HepG2 (cell line): ENCODE data around the gene CES3. TPM values are rescaled to one million over a fixed set of nuclear protein-coding genes. Genes with fewer than 3 reads are reported as not detected.

Experiments
- EED ChIP-seq: sonication (generic); formaldehyde crosslinking; IDR thresholded peaks from 2 replicates; pipeline ENCODE4 v1.5.0; 2020; ENCODE audit warnings: mild to moderate bottlenecking, missing genetic modification reagents
- HMG20B ChIP-seq: conservative IDR thresholded peaks from 2 replicates; pipeline ENCODE4 v1.6.1; 2016; ENCODE audit warnings: missing genetic modification reagents, missing compliant biosample characterization
- HOXD1 ChIP-seq: sonication (generic); formaldehyde crosslinking; IDR thresholded peaks from 2 replicates; pipeline ENCODE4 v1.5.0; 2020; ENCODE audit warnings: missing genetic modification reagents
- ISX ChIP-seq: sonication (generic); formaldehyde crosslinking; conservative IDR thresholded peaks from 2 replicates; pipeline ENCODE4 v1.5.0; 2020; ENCODE audit warnings: missing genetic modification reagents
- MAF1 ChIP-seq: sonication (generic); formaldehyde crosslinking; IDR thresholded peaks from 2 replicates; pipeline ENCODE4 v1.5.0; 2020; ENCODE audit warnings: missing genetic modification reagents, borderline replicate concordance
- NCOA2 ChIP-seq: sonication (generic); formaldehyde crosslinking; IDR thresholded peaks from 2 replicates; pipeline ENCODE4 v1.8.0; 2022; ENCODE audit warnings: inconsistent platforms
- NKX3-1 ChIP-seq: sonication (generic); formaldehyde crosslinking; IDR thresholded peaks from 2 replicates; pipeline ENCODE4 v1.5.0; 2020; ENCODE audit warnings: missing genetic modification reagents
- NR2C2 ChIP-seq: sonication (generic); formaldehyde crosslinking; IDR thresholded peaks from 2 replicates; pipeline ENCODE4 v1.4.0; 2020; ENCODE audit warnings: missing genetic modification reagents, mild to moderate bottlenecking, moderate library complexity, borderline replicate concordance
- PRPF4 ChIP-seq: fragments of 200-400 bp; formaldehyde crosslinking; IDR thresholded peaks from 2 replicates; pipeline ENCODE4 v1.6.1; 2016; ENCODE audit warnings: low read length, low read depth; ENCODE audit not compliant: poor library complexity, severe bottlenecking
- RARG ChIP-seq: sonication (generic); formaldehyde crosslinking; IDR thresholded peaks from 2 replicates; pipeline ENCODE4 v1.4.0; 2020; ENCODE audit warnings: low read depth, mild to moderate bottlenecking, missing genetic modification reagents
- RXRB ChIP-seq: IDR thresholded peaks from 2 replicates; pipeline ENCODE4 v1.6.1; 2016; ENCODE audit warnings: borderline replicate concordance, missing genetic modification reagents, missing compliant biosample characterization
- TBP ChIP-seq: sonication (generic); formaldehyde crosslinking; IDR thresholded peaks from 2 replicates; pipeline ENCODE4 v1.5.0; 2020; ENCODE audit warnings: missing genetic modification reagents
- WIZ ChIP-seq: sonication (generic); formaldehyde crosslinking; IDR thresholded peaks from 2 replicates; pipeline ENCODE4 v1.5.1; 2020; ENCODE audit warnings: mild to moderate bottlenecking, missing genetic modification reagents
- ZBTB1 ChIP-seq: sonication (generic); formaldehyde crosslinking; IDR thresholded peaks from 2 replicates; pipeline ENCODE4 v1.4.0; 2020; ENCODE audit warnings: missing genetic modification reagents, borderline replicate concordance
- ZFP36 ChIP-seq: fragments of 150-350 bp; IDR thresholded peaks from 2 replicates; pipeline ENCODE4 v1.6.1; 2018; ENCODE audit warnings: borderline replicate concordance, low read length, low read depth; ENCODE audit not compliant: partially characterized antibody
- ZFP62 ChIP-seq: sonication (generic); formaldehyde crosslinking; IDR thresholded peaks from 2 replicates; pipeline ENCODE4 v1.4.0; 2020; ENCODE audit warnings: missing genetic modification reagents
- ZMAT3 ChIP-seq: sonication (generic); formaldehyde crosslinking; conservative IDR thresholded peaks from 2 replicates; pipeline ENCODE4 v1.7.0; 2021; ENCODE audit warnings: missing genetic modification reagents
- ZNF207 ChIP-seq: fragments of 450-650 bp; IDR thresholded peaks from 2 replicates; pipeline ENCODE4 v1.6.1; 2016; ENCODE audit warnings: antibody characterized with exemption, borderline replicate concordance
- ZNF460 ChIP-seq: sonication (generic); formaldehyde crosslinking; IDR thresholded peaks from 2 replicates; pipeline ENCODE4 v1.5.1; 2020; ENCODE audit warnings: missing genetic modification reagents, mild to moderate bottlenecking, borderline replicate concordance
- ZNF564 ChIP-seq: sonication (generic); formaldehyde crosslinking; IDR thresholded peaks from 2 replicates; pipeline ENCODE4 v1.8.1; 2023; ENCODE audit warnings: mild to moderate bottlenecking, missing genetic modification reagents
- ZNF749 ChIP-seq: sonication (generic); formaldehyde crosslinking; IDR thresholded peaks from 2 replicates; pipeline ENCODE4 v1.8.0; 2022; ENCODE audit warnings: mild to moderate bottlenecking, missing genetic modification reagents, moderate library complexity, borderline replicate concordance
- ZNF790 ChIP-seq: sonication (generic); formaldehyde crosslinking; IDR thresholded peaks from 2 replicates; pipeline ENCODE4 v1.8.0; 2022; ENCODE audit warnings: missing genetic modification reagents, mild to moderate bottlenecking, borderline replicate concordance
- ZNF850 ChIP-seq: sonication (generic); formaldehyde crosslinking; conservative IDR thresholded peaks from 2 replicates; pipeline ENCODE4 v1.9.0; 2021; ENCODE audit warnings: mild to moderate bottlenecking, missing genetic modification reagents
- polyA plus RNA-seq, 8 experiments: library from polyadenylated mRNA; depleted of rRNA in 3 of 8; stranded (reverse) in 7 of 8; unstranded in 1 of 8; fragments of >200 nt; fragmentation: Illumina TruSeq in 4 of 8; extraction: Trizol in 4 of 8; gene quantifications; 2 replicates each; pipeline versions ENCODE4 v1.2.1 to v1.2.3, GENCODE V29; 2011 to 2016; ENCODE audit warnings: low read depth in 4 of 8, missing spikeins in 1 of 8, mixed read lengths in 1 of 8; ENCODE audit not compliant: insufficient read depth in 1 of 8
- total RNA-seq, 5 experiments: library from RNA; depleted of rRNA; stranded (reverse); fragments of >200 nt; fragmentation: Illumina TruSeq; extraction: Trizol; gene quantifications; 2 replicates each; pipeline ENCODE4 v1.2.3, GENCODE V29; 2016; ENCODE audit warnings: low read depth in 1 of 5
- TF ChIP-seq, protein P1 (sequence below): sonication (generic); formaldehyde crosslinking; IDR thresholded peaks from 2 replicates; pipeline ENCODE4 v1.8.1; 2023; ENCODE audit warnings: mild to moderate bottlenecking, missing genetic modification reagents
- TF ChIP-seq, protein P2 (sequence below): sonication (generic); formaldehyde crosslinking; conservative IDR thresholded peaks from 2 replicates; pipeline ENCODE4 v1.8.0; 2022; ENCODE audit warnings: mild to moderate bottlenecking, moderate library complexity, missing genetic modification reagents
- TF ChIP-seq, protein P3 (sequence below): sonication (generic); formaldehyde crosslinking; IDR thresholded peaks from 2 replicates; pipeline ENCODE4 v1.5.0; 2020; ENCODE audit warnings: mild to moderate bottlenecking, missing genetic modification reagents

CES3 gene
- total and polyA plus RNA-seq, 2 of the 13 experiments (the other 11 are each of a cell fraction or from before 2014, with no cell fraction given): 6.6 to 17.4 TPM

DNA sequence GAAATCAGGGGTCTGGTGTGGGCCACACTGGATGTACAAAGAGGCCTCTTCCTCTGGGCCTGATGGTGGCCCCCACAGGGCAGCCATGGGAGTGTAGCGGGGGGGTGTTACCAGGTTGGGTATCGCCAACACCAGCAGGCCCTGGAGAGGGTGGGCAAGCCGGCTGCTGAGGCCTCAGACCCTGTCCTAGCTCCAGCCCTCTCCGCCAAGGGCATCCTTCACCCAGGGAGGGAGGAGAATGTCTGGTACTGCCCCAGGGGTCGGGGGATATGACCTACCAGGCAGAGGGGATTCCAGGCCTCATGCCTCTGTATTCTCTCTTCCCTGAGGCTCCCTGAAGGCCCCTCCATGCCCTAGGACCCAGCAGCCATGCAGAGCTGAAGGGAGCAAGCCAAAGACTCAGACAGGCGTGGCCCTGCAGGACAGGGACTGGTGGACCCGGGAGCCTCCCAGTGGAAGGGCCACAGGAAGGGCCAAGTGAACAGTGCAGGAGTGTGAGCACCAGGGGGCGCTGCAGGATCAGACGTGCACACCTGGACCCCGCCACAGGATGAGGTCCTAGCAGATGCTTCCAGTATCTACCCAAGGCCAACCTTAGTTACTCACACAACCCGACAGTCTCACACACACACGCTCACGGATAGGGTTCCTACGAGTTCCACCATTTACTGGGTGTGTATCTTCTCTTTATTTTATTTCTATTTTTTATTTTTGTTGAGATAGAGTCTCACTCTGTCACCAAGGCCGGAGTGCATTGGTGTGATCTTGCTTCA lies 16.5 kb downstream of the CES3 start (continued):
- TF ChIP-seq WIZ (CRISPR knock-in tag) (peak; percentile 43; the same call in 1 of the 2 replicates), ZBTB1 (no peak), ZNF850 (no peak), EED (CRISPR knock-in tag) (peak; percentile 96), NKX3-1 (no peak), HMG20B (CRISPR knock-in tag) (no peak), RARG (CRISPR knock-in tag) (no peak), NR2C2 (CRISPR knock-in tag) (no peak), ZFP62 (CRISPR knock-in tag) (no peak), ZNF207 (no peak), ZNF790 (CRISPR knock-in tag) (no peak), ZFP36 (peak; percentile 74), TBP (CRISPR knock-in tag) (no peak), ISX (CRISPR knock-in tag) (no peak), MAF1 (CRISPR knock-in tag) (no peak), ZNF460 (no peak), PRPF4 (no peak), ZNF749 (no peak; the same call in 1 of the 2 replicates), ZMAT3 (CRISPR knock-in tag) (no peak), ZNF564 (CRISPR knock-in tag) (no peak), HOXD1 (CRISPR knock-in tag) (no peak), NCOA2 (CRISPR knock-in tag) (no peak), RXRB (CRISPR knock-in tag) (peak; percentile 80)
- TF ChIP-seq, protein P1, sequence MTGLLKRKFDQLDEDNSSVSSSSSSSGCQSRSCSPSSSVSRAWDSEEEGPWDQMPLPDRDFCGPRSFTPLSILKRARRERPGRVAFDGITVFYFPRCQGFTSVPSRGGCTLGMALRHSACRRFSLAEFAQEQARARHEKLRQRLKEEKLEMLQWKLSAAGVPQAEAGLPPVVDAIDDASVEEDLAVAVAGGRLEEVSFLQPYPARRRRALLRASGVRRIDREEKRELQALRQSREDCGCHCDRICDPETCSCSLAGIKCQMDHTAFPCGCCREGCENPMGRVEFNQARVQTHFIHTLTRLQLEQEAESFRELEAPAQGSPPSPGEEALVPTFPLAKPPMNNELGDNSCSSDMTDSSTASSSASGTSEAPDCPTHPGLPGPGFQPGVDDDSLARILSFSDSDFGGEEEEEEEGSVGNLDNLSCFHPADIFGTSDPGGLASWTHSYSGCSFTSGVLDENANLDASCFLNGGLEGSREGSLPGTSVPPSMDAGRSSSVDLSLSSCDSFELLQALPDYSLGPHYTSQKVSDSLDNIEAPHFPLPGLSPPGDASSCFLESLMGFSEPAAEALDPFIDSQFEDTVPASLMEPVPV (CRISPR knock-in tag): no peak
- TF ChIP-seq, protein P2, sequence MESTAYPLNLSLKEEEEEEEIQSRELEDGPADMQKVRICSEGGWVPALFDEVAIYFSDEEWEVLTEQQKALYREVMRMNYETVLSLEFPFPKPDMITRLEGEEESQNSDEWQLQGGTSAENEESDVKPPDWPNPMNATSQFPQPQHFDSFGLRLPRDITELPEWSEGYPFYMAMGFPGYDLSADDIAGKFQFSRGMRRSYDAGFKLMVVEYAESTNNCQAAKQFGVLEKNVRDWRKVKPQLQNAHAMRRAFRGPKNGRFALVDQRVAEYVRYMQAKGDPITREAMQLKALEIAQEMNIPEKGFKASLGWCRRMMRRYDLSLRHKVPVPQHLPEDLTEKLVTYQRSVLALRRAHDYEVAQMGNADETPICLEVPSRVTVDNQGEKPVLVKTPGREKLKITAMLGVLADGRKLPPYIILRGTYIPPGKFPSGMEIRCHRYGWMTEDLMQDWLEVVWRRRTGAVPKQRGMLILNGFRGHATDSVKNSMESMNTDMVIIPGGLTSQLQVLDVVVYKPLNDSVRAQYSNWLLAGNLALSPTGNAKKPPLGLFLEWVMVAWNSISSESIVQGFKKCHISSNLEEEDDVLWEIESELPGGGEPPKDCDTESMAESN (CRISPR knock-in tag): peak; percentile 67
- TF ChIP-seq, protein P3, sequence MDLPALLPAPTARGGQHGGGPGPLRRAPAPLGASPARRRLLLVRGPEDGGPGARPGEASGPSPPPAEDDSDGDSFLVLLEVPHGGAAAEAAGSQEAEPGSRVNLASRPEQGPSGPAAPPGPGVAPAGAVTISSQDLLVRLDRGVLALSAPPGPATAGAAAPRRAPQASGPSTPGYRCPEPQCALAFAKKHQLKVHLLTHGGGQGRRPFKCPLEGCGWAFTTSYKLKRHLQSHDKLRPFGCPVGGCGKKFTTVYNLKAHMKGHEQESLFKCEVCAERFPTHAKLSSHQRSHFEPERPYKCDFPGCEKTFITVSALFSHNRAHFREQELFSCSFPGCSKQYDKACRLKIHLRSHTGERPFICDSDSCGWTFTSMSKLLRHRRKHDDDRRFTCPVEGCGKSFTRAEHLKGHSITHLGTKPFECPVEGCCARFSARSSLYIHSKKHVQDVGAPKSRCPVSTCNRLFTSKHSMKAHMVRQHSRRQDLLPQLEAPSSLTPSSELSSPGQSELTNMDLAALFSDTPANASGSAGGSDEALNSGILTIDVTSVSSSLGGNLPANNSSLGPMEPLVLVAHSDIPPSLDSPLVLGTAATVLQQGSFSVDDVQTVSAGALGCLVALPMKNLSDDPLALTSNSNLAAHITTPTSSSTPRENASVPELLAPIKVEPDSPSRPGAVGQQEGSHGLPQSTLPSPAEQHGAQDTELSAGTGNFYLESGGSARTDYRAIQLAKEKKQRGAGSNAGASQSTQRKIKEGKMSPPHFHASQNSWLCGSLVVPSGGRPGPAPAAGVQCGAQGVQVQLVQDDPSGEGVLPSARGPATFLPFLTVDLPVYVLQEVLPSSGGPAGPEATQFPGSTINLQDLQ: peak; percentile 66; the same call in 1 of the 2 replicates
